HG02943 (cell line): ENCODE results near the gene SEC22A.
"Not testable (repeated sequence)": the region's sequence is repeated elsewhere in the genome, so short reads cannot be mapped to it uniquely, and the experiment has no call there.

Source experiments
- ATAC-seq: cut with Tn5 transposase; IDR thresholded peaks from one replicate; pipeline ENCODE4 v1.9.1; 2021; ENCODE audit warnings: mild to moderate bottlenecking, low read depth, moderate library complexity; ENCODE audit not compliant: unreplicated experiment

SEC22A gene

DNA sequence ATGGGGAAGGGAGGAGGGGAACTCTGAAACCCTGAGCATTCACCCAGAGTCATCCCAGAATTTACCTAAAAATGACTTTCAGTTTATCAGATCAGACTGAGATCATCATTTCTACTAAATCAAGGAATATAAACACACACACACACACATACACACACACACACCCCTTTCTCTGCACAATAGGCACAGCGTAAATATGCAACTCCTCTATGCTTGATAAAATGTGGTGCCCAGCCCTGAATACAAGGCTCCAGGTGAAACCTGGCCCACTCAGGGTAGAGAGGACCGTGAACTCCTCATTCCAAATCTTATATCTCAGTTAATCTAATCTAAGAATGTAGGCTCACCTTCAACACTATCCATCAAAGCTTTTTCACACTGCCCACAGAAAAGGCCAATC is 31.8 kb upstream of the SEC22A start:
- ATAC-seq, result no peak

DNA sequence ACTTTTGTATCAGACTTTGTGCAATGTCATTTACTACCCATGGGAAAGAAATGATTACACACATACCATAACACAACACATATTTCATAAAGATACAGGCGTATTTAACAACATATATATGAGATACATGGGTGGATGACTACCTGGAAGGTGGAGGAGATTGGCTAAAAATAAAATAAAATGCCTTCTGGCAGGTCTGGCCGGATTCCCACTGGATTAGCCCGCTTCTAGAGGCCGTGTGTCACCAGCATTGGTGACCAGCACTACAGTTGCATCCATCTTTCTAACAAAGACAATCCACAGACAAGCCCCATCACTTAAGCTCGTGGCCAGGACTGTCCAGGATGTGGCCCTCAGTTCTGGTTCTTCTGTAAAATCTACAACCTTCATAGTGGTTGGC is 21.0 kb upstream of the SEC22A start:
- no peak for ATAC-seq

DNA sequence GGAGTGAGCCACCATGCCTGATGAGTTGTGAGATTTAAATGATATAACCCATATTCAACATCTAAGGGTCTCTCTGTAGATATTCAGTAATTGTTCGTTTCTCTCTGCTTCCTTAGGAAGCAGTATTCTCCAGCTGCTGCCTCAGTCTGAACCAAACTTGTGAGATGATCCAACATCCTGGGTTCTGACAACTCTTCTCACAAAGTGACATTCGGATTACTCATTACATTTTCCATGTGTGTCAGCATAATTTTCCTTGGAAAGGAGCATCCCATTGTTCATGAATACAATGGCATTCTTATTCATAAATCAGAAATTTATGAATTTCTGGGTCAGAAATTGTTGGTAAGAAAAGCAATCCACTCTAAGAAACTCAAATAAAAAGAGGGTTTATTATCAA is 15.0 kb upstream of the SEC22A start:
- no peak for ATAC-seq

DNA sequence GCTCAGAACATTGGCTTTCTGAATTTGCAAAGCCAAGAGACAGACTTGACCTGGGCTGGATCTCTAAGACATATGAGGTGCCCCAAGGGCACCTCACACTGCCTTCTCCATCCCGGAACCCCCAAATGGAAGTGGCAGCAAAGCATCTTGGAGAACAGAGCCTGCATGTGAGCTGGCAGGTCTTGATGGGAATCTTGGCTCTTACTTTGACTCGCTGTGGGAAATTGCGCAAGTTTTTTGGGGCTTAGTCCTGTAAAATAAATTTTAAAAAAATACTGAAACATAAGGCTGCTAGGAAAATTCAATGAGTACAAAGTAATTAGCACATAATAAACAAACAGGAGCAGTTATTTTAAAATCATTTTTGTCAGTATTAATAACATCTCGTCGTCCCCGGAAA is 13.7 kb upstream of the SEC22A start:
- no peak for ATAC-seq

DNA sequence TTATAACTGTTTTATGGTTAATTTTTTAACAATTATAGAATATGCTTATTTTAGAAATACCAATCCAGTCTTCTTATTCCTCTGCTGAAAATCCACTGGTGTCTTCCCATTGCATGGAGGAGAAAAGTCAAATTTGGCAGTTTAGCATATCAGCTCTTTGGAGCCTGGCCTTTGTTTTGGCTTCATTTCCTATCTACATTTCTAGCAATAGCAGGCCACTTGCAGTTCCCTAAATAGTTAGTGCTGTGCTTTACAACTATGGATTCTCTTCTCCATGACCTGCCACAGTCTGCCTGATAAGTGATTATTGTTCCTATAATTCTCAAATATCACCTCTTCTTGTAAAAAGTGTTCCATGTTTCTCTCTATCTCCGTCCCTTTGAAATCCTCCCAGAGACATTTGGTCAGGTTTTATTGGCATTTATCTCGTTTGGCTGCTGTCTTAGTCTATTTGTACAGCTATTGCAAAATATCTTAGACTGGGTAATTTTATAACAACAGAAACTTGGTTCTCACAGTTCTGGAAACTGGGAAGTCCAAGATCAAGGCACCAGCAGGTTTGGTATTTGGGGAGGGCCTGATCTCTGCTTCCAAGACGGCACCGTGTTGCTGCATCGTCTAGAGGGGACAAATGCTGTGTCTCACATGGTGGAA is 8.2 kb upstream of the SEC22A start:
- ATAC-seq, result no peak

DNA sequence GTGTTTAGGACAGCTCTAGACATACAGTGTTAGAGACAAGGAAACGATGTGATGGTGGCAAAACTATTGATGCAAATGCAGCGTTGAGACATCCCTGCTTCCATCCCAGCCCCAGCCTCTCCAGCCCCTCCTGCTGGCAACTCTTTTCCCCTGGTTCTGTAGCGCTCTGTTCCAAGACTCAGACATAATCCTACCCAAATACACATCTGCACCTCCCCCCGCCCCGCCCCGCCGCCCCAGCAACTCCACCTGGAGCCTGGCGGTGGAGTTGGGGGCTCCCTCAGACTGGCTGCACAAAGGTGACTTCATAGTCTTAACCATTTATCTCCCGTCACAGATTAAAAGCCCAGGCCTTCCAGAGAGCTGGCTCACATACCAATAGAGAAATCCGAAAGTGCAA is 7.2 kb upstream of the SEC22A start:
- no peak for ATAC-seq

DNA sequence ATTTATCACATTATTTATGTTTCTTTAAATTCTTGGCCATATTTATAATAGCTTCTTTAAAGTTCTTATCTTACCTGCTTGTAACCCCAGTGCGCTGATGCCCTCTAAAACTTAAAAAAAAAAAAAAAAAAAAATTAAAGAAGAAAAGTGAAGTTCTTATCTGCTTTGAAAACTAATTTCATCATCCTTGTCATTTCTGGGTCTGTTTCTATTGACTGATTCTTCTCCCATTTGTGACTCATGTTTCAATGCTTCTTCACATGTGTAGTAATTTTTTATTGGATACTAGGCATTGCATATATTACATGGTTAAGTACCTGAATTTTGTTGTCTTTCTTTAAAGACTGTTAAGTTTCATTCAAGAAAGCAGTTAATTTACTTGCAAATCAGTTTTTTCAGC is 3.4 kb upstream of the SEC22A start:
- no peak for ATAC-seq

DNA sequence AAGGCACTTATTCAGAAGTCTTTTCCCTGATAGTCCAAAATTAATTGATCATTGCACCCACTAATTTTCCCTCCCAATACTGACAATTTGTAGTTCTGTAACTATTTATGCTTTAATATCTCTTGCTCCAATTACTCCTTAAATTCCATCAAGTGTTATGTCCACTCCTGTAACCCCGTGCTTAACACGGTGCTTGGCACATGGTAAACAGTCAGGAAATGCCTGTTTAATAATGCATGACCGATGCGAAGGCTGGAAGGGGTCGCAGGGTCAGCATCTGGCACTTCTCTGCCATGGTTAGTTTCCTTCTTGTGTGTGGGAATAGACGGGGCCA is 553 bp upstream of the SEC22A start:
- ATAC-seq, result no peak

DNA sequence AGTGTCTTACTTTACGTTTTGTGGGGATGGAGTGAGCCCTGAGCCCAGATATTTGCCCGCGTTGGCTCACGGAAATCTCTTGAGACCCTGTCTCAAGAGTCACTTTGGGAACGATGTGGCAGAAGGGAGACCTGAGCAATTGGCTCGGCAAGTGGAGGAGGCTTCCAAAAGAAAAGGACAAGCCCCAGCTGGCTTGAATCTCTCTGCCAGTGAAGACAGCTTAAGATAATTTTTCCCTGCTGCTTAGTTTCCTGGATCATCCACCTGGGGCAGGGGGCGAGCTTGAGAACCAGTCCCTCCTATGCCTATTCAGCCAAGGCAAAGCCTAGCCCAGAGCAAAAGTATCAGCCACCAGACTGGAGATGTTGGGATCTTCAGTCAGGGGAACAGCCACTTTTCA is 708 bp downstream of the SEC22A start:
- no peak for ATAC-seq

DNA sequence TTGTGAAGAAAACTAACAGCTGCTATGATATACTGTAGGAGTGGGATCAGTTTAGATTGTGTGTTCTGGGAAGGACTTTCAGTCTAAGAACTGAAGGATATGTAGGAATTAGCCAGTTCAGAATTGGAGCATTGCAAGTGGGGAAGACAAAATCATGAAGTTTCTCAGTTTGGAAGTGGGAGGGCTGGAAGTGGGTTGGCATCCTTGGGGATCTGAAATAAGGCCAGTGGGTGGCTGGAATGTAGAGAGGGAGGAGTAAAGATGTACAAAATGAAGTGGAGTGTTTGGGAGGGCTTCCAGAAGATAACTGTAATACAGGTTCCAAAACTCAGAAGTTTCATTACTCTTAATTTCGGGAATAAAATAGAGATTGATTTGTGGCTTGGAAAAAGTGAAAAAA is 17.2 kb downstream of the SEC22A start:
- ATAC-seq, result no peak

DNA sequence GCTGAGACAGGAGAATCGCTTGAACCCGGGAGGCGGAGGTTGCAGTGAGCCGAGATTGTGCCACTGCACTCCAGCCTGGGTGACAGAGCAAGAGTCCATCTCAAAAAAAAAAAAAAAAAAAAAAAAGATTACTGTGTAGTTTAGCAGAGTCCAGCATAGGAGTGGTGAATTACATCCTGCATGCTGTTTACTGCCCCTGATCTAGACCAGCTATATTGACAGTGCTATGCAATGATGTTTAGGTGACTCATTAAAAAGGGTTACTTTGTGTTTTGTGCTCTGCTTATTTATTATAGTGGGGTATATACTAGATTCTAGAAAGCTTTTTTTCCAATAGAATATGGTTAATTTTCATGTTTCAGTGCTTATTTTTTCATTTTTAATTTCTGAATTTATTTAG is 19.6 kb downstream of the SEC22A start:
- not testable (repeated sequence) for ATAC-seq

DNA sequence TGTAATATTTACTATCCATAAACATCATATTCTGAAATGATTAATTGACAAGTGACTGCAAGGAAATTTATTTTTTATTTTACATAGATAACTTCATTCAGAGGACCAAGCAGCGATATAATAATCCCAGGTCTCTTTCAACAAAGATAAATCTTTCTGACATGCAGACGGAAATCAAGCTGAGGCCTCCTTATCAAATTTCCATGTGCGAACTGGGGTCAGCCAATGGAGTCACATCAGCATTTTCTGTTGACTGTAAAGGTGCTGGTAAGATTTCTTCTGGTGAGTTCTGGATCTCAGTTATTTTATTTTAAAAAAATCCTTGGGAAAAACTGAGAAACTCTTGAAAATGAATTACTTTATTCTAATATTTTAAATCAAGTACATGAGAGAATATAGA is 23.3 kb downstream of the SEC22A start:
- ATAC-seq, result no peak

DNA sequence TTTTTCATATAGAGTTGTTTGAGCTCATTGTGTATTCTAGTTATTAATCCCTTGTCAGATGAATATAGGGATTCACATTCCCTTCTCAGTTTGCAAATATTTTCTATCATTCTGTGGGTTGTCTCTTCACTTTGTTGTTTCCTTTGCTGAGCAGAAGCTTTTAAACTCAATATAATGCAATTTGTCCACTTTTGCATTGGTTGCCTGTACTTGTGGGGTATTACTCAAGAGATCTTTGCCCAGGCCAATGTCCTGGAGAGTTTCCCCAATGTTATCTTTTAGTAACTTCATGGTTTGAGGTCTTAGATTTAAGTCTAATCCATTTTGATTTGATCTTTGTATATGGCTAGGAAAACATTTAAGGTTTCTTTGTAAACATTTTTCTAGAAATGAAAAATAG is 24.8 kb downstream of the SEC22A start:
- ATAC-seq, result no peak

DNA sequence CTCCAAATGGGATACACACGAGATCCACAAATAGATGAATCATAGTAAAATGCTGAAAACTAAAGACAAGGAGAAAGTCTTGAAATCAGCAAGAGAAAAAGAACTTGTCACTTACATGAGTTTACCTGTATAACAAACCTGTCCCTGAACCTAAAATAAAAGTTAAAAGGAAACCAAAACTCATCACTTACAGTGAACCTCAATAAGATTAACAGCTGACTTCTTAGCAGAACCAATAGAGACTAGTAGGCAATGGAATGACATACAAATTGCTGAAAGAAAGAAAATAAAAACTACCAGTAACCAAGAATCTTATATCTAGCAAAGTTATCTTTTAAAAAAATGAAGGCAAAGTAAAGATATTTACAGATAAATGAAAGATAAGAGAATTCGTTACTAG is 27.4 kb downstream of the SEC22A start:
- ATAC-seq, result no peak

DNA sequence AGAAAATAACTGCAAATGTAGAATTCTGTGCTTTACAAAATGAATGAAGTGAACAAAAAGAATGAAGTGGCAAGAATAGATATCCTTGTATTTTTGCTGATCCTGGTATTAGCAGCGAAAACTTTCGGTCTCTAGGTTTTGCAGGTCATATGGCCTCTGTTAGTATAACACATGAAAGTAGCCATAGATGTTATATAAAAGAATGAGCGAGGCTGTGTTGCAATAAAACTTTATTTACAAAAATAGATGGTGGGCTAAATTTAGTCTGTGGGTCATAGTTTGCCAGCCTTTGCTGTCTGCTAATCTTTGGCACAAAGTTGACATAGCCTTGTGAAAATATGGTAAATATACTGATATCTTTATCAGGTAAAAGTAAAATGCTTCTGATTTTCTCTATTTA is 35.2 kb downstream of the SEC22A start:
- no peak for ATAC-seq

DNA sequence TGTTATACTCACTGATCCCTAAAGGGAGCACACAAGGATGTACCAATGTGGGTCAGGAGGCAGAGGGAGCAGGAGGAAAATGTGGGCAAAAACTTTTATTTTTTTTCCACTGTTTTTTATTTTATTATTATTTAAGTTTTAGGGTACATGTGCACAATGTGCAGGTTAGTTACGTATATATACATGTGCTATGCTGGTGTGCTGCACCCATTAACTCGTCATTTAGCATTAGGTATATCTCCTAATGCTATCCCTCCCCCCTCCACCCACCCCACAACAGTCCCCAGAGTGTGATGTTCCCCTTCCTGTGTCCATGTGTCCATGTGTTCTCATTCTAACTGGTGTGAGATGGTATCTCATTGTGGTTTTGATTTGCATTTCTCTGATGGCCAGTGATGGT is 37.4 kb downstream of the SEC22A start:
- ATAC-seq, result not testable (repeated sequence)

DNA sequence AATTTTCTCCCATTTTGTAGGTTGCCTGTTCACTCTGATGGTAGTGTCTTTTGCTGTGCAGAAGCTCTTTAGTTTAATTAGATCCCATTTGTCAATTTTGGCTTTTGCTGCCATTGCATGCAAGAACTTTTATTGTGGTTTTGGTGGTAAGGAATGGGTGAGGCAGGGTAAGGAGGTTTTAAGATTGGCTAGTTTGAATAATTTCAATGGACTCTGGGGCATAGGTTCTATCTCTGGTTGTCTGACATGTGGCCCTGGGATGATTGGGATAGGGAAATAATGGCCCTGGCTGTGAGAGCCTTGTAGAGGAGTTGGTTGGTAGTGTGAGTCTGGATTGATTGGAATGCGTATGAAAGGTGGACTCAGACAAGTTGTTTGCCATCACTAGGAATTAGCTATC is 38.0 kb downstream of the SEC22A start:
- no peak for ATAC-seq

DNA sequence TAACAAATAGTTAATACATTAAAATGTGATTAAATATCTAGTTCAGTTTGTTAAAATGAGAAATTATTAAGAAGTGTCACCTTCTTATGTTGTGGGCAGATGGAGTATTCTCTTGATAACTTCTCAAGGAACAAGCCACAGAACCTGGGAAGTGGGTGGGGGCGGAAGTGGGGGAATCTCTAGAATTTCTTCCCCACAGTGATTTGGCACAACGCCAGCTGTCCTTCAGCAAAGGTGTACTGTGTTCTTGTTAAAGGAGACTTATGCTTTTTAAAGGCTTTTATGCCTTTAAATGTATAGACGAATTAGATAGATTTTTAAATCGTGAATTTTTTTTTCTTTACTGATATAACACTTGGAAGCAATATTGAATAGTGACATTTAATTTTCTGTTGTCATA is 42.4 kb downstream of the SEC22A start:
- ATAC-seq, result no peak

DNA sequence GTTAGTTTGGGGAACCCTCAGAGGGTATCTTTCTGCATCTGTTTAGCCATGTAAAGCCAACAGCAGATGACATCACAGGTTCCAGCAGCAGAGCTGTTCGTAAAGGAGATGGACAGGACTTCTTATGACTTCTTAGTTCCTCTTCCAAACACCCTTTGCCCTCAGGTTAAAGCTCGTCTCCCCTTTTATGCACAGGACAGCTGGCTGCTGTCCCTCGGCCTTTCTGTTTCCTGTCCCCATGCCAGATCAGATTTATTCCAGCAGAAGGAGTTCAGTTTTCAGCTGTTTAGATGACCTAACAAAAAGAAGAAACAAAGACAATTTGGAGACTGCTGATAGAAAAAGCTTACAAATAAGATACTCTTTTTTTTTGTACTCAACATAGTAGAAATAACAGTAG is 45.1 kb downstream of the SEC22A start:
- no peak for ATAC-seq

DNA sequence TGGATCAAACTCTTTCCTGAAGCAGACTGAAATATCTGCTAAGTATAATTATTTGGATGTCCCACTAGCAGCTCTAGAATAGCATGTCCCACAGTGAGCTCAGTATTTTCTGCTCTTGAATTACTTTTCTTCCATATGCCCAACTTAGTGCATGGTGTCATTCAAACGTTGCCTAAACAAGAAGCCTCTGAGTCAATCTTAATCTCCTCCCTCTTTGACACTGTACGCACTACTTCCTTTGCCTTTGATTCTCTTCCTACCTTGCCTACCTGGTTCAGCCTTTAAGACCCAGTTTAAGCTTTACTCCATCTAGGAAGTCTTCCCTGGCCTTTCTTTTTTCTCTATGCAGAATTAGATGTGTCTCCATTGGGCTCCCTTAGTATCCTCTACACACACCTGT is 54.5 kb downstream of the SEC22A start:
- no peak for ATAC-seq

DNA sequence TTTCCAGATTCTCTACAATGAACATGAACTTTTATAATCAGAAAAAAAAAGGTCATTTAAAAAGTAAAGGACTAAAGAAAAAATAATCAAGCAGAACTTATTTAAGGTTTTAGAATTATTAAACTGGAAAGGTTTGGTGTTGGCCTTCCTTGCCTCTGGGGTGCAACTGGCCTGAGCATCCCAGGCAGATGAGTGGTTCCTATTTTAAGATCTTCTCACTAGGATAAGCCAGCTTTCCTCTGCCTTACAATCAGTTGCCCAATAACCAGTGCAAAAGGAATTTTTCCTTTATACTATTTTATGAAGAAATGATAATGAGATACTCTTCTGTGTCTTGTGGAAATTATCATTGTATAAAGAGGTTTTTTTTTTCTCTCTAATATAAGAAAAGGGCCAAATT is 56.6 kb downstream of the SEC22A start:
- ATAC-seq, result no peak

DNA sequence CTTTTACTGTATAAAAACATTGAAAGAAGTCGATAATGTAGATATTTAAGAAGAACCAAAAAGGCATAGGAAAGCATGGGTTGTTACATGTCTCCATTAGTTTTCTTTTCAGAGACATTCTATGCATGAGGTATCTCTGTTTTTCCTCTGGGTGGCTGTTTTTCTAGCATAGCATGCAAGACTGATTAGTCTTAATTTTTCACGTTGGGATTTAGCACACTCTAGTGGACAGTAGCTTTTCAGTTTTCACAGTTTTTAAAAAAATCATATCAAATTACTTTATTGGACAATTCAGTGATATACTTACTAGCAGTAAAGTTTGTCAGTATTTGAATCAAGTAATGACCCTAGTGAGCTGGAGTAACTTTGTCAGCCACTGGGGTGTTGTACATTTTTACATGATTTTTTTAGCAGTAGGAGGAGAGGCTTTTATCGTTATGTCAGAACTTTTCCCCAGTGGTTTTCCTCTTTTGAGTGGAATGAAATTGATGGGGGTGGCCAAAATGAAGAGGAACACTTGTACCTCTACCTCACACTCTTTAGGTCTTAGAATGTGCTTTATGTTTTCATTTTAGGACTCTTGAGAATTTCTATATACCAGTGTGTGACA is 57.2 kb downstream of the SEC22A start:
- no peak for ATAC-seq

DNA sequence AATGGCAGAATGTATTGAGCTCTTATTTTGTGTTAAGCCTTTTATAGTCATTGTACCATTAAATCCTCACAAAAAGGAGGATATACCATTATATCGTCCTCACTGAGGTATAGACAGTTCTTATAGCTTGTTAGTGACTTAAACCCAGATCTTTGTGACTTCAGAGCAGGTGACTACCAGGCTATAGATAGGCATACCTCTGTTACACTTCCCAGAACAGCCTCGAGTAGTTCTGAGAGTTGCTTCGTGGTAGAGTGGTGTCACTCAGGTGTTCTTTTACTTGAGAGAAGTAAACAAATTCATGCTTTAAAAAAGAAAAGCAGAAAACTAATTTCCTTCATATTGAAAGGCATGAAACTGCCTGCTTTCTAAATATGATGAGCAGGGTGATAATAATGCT is 59.9 kb downstream of the SEC22A start:
- no peak for ATAC-seq
